Bronchial epithelial cell (primary cell): ENCODE results near the gene POGLUT2. TPM values are rescaled to one million over a fixed set of nuclear protein-coding genes. Genes with fewer than 3 reads are reported as not detected.

Experiments
- DNase-seq: peaks from one replicate; pipeline ENCODE4 v3.0.0-alpha.2; 2010; ENCODE audit warnings: low read depth
- FAIRE-seq: peaks from 2 replicates; lab custom pipeline; 2011; peaks lifted over from hg19 to GRCh38; lab: Jason Lieb, UNC
- H3K27me3 ChIP-seq: 2 replicates; pipeline ENCODE4 v1.5.1; 2011; ENCODE audit warnings: low read length; ENCODE audit not compliant: control insufficient read depth, insufficient read depth
- H3K36me3 ChIP-seq: 2 replicates; pipeline ENCODE4 v1.5.1; 2011; ENCODE audit warnings: low read length; ENCODE audit not compliant: control insufficient read depth, insufficient read depth
- H3K4me3 ChIP-seq: 2 replicates; pipeline ENCODE4 v1.5.1; 2011; ENCODE audit warnings: mild to moderate bottlenecking, low read depth, low read length, control low read depth
- CTCF ChIP-seq: IDR thresholded peaks from 2 replicates; pipeline ENCODE4 v1.5.1; 2011; ENCODE audit warnings: mild to moderate bottlenecking, moderate library complexity, low read length, control low read depth, inconsistent platforms; ENCODE audit not compliant: insufficient read depth, severe bottlenecking
- total RNA-seq: library from RNA; depleted of rRNA; stranded (reverse); fragments of >200 nt; gene quantifications from 2 replicates; pipeline ENCODE4 v1.2.1, GENCODE V29; 2014

Gene POGLUT2
- total RNA-seq, 1 donor from 2014 or later: 6.1 TPM

DNA sequence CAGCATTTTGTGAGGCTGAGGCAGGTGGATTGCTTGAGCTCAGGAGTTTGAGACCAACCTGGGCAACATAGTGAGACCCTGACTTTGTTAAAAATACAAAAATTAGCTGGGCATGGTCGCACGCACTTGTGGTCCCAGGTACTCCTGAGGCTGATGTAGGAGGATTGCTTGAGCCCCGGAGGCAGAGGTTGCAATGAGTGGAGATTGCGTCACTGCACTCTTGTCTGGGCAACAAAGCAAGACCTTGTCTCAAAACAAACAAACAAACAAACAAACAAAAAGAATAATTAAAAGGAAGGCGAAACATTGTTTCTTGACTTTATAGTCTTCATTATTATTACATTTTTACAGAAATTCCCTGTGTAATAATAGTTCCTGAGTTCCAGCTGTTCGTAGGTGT lies 16.0 kb upstream of the POGLUT2 start:
- DNase-seq (no peak), FAIRE-seq (no peak)
- TF ChIP-seq CTCF: no peak
- no peaks in the 10 kb centered on the region for H3K27me3 ChIP-seq
- H3K4me3 ChIP-seq: no peak overlapping the region
- H3K36me3 ChIP-seq: no peaks in the 10 kb centered on the region

DNA sequence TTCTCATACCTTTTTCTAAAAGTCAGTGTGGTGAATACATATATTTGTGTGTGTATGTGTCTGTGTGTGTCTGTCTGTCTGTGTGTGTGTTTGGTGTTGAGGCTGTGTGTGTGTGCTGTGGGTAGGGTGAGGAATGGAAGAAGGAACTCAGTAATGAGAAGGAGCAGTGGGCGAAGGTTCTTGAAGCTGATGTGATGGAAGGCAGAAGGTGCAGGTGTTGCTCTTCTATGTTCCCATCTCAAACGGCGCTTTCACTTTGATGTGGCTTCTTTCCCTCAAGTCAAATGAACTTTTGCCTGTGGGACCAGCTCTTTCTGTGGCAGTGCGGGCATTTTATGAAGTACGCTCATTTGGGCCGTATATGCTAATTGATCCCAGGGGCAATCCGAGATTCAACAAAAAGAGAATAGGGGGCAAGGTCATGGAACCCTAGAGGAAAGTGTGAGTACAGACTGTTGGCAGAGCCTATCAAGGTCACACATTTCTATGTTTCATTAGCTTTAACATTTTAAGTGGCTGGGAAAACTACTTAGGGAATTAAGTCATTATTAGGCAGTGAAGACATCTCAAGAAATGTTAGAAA lies 15.3 kb upstream of the POGLUT2 start:
- H3K4me3 ChIP-seq: no peak overlapping the region
- DNase-seq (no peak), FAIRE-seq (no peak)
- no peaks in the 10 kb centered on the region for H3K27me3 ChIP-seq
- no peaks in the 10 kb centered on the region for H3K36me3 ChIP-seq
- TF ChIP-seq CTCF: no peak

GRCh38 chr13:102812611-102813287 lies 14.0 kb upstream of the POGLUT2 start:
- DNase-seq (no peak), FAIRE-seq (no peak)
- no peaks in the 10 kb centered on the region for H3K27me3 ChIP-seq
- H3K4me3 ChIP-seq: no peak overlapping the region
- no peak for TF ChIP-seq CTCF
- H3K36me3 ChIP-seq: no peaks in the 10 kb centered on the region

- Histone ChIP-seq H3K4me3 (no peak overlapping the region), H3K27me3 (no peaks in the 10 kb centered on the region), H3K36me3 (peaks cover 1% of the 10 kb centered on the region)
- DNase-seq (no peak), FAIRE-seq (no peak)
- no peak for TF ChIP-seq CTCF
Observed at GRCh38 chr13:102807699-102808098, 8.9 kb upstream of the POGLUT2 start.

DNA sequence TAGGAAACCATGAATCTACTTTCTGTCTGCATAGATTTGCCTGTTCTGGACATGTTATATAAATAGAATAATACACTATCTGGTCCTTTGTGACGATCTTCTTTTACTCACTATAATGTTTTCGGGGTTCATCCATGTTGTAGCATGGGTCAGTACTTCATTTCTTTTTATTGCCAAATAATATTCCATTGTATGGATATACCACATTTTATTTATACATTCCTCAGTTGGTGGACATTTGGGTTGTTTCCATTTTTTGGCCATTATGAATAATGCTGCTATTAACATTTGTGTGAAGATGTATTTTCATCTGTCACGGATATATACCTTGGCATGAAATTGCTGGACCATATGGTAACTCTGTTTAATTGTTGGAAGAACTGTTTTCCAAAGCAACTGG lies 6.9 kb upstream of the POGLUT2 start:
- DNase-seq (no peak), FAIRE-seq (no peak)
- H3K36me3 ChIP-seq: peaks cover 1% of the 10 kb centered on the region
- no peak for TF ChIP-seq CTCF
- no peak overlapping the region for H3K4me3 ChIP-seq
- H3K27me3 ChIP-seq: no peaks in the 10 kb centered on the region
